ENCODE measurements around the gene CYP39A1.

CYP39A1 gene

GRCh38 chr6:46511320-46511719, 141.3 kb downstream of the CYP39A1 start:
- no peak for DNase-seq

- DNase-seq: peak in 4 of 14 donors; percentile 11 to 41 (median 24)
These were observed 142.0 kb downstream of the CYP39A1 start for GRCh38 chr6:46510651-46511050.

- DNase-seq: peak in 1 of 14 donors; percentile 44
These were observed 142.6 kb downstream of the CYP39A1 start for GRCh38 chr6:46509981-46510510.

- no peak for DNase-seq
These were observed 143.6 kb downstream of the CYP39A1 start for GRCh38 chr6:46509063-46509462.

GRCh38 chr6:46507426-46507825, 145.2 kb downstream of the CYP39A1 start:
- DNase-seq: no peak

- no peak for DNase-seq
These were observed 146.7 kb downstream of the CYP39A1 start for GRCh38 chr6:46505693-46506512.

- DNase-seq: no peak
These were observed 148.4 kb downstream of the CYP39A1 start for GRCh38 chr6:46504242-46504641.

- DNase-seq: no peak
These were observed 150.0 kb downstream of the CYP39A1 start for GRCh38 chr6:46502486-46503119.

- DNase-seq: no peak
These were observed 151.2 kb downstream of the CYP39A1 start for GRCh38 chr6:46501136-46502089.

GRCh38 chr6:46500382-46500781, 152.2 kb downstream of the CYP39A1 start:
- DNase-seq: no peak
